T-cell (primary cell): ENCODE data around the gene TVP23A. TPM values are rescaled to one million over a fixed set of nuclear protein-coding genes. Genes with fewer than 3 reads are reported as not detected.

Source experiments
- ATAC-seq, 4 experiments: fragments of 200-7000 bp in 3 of 4; fragments of 150-1000 bp in 1 of 4; cut with Tn5 transposase; replicated peaks in 1 of 4; 1 replicate in 3 of 4; 2 replicates in 1 of 4; pipeline ENCODE4 v1.10.0; 2021; ENCODE audit warnings: moderate library complexity in 3 of 4, mild to moderate bottlenecking in 2 of 4, moderate number of reproducible peaks in 1 of 4
- CTCF ChIA-PET, 2 donors: fragments of 300-600 bp; sonication (Branson Sonifier 250); formaldehyde crosslinking; loops; one replicate each; lab custom pipeline; 2022; ENCODE audit warnings: antibody characterized with exemption in 2 of 2; lab: Charles Lee
- POLR2A ChIA-PET, 2 donors: fragments of 300-600 bp; sonication (Branson Sonifier 250); formaldehyde crosslinking; loops; one replicate each; lab custom pipeline; 2022; ENCODE audit warnings: antibody characterized with exemption in 2 of 2; lab: Charles Lee
- DNase-seq, 35 experiments: peaks; one replicate each; pipeline versions ENCODE4 v3.0.0 to v3.0.0-alpha.2; 2013 to 2023
- H3K27ac ChIP-seq: one replicate; pipeline ENCODE4 v1.5.1; 2013; ENCODE audit warnings: low read length
- H3K27me3 ChIP-seq, 2 experiments: replicated peaks in 1 of 2; 1 replicate in 1 of 2; 2 replicates in 1 of 2; pipeline versions ENCODE4 v1.6.1 to v1.7.0; 2013; ENCODE audit warnings: low read length in 1 of 2, mixed read lengths in 1 of 2; ENCODE audit not compliant: control insufficient read depth in 2 of 2, insufficient read depth in 2 of 2; ENCODE audit errors: extremely low read depth in 1 of 2
- H3K36me3 ChIP-seq, 2 donors: 1 replicate in 1 of 2; 2 replicates in 1 of 2; pipeline versions ENCODE4 v1.6.1 to v1.7.0; 2013; ENCODE audit warnings: low read length in 1 of 2; ENCODE audit not compliant: control insufficient read depth in 2 of 2, insufficient read depth in 1 of 2; ENCODE audit errors: extremely low read depth in 1 of 2
- H3K4me1 ChIP-seq, 2 experiments: 1 replicate in 1 of 2; 2 replicates in 1 of 2; pipeline versions ENCODE4 v1.6.1 to v1.7.0; 2013; ENCODE audit warnings: low read length in 2 of 2, mixed read lengths in 1 of 2; ENCODE audit not compliant: insufficient read depth in 2 of 2, control insufficient read depth in 1 of 2; ENCODE audit errors: extremely low read depth in 1 of 2
- H3K4me3 ChIP-seq, 2 donors: 1 replicate in 1 of 2; 2 replicates in 1 of 2; pipeline versions ENCODE4 v1.5.1 to v1.7.0; 2013; ENCODE audit warnings: mild to moderate bottlenecking in 2 of 2, low read length in 1 of 2, moderate library complexity in 1 of 2; ENCODE audit not compliant: control insufficient read depth in 1 of 2; ENCODE audit errors: extremely low read depth in 1 of 2
- H3K9me3 ChIP-seq: 2 replicates; pipeline ENCODE4 v1.7.0; 2013
- H3K27ac Mint-ChIP-seq, 2 donors: one replicate each; pipeline ENCODE4 v1.8.0; 2020 to 2021; ENCODE audit warnings: mild to moderate bottlenecking in 2 of 2, mixed read lengths in 2 of 2
- H3K27me3 Mint-ChIP-seq, 2 donors: one replicate each; pipeline ENCODE4 v1.8.0; 2021 to 2022; ENCODE audit warnings: mixed read lengths in 2 of 2
- H3K36me3 Mint-ChIP-seq: one replicate; pipeline ENCODE4 v1.8.0; 2021; ENCODE audit warnings: mixed read lengths
- H3K4me1 Mint-ChIP-seq, 3 donors: one replicate each; pipeline ENCODE4 v1.8.0; 2020 to 2022; ENCODE audit warnings: mixed read lengths in 3 of 3, mild to moderate bottlenecking in 1 of 3
- H3K4me3 Mint-ChIP-seq, 3 donors: one replicate each; pipeline ENCODE4 v1.8.0; 2020 to 2022; ENCODE audit warnings: mild to moderate bottlenecking in 3 of 3, mixed read lengths in 3 of 3, moderate library complexity in 3 of 3
- H3K9me3 Mint-ChIP-seq, 3 donors: one replicate each; pipeline ENCODE4 v1.8.0; 2020 to 2022; ENCODE audit warnings: mixed read lengths in 3 of 3
- WGBS: methylation state at CpG from one replicate; pipeline ENCODE4 v1.1.5; 2013; ENCODE audit warnings: missing lambda C conversion rate; ENCODE audit not compliant: insufficient coverage; 5-methylcytosine and 5-hydroxymethylcytosine counted together
- total RNA-seq, 35 experiments: library from RNA in 6 of 35; stranded (reverse) in 6 of 35; fragments of 120-200 nt in 1 of 35; gene quantifications; one replicate each; pipeline versions ENCODE4 v1.2.1 to v1.2.4 and lab custom pipeline; 2013 to 2026

The TVP23A gene
- total RNA-seq, 5 donors from 2014 or later (not counting 1 experiment from before 2014, with no cell fraction given): 0.13 to 0.50 TPM; not detected in 3

DNA sequence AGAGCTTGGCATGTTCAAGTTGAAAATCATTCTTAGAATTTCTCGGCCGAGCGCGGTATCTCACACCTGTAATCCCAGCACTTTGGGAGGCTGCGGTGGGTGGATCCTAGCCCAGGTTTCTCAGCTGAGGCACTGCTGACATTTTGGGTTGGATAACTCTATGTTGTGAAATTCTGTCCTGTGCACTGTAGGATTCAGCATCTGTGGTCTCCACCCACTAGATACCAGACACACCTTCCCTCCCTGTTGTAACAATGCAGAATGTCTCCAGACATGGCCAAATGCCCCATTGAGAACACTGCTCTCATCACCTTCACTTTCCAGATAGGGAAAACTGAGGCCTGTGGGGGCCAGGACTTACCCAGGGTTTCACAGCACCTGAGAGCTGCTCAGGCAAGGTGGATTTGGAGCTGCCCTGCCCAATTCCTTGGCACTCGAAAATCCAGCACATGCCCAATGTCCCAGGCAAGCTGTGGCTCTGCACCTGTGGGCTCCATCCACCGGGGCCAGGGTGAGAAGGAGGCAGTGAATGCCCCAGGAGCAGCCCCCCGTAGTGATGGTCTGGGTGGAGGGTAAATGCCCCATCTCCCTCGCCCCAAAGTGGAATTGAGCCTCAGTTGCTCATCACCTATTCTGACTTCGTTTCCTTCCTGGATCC is 20.2 kb upstream of the TVP23A start:
- Mint-ChIP-seq H3K27me3 (peaks cover 12 to 14% of the 10 kb centered on the region in 2 donors), H3K27ac (no peak overlapping the region), H3K4me1 (no peaks in the 10 kb centered on the region), H3K4me3 (no peak overlapping the region), H3K36me3 (no peaks in the 10 kb centered on the region), H3K9me3 (no peaks in the 10 kb centered on the region)
- Histone ChIP-seq H3K27ac (no peak overlapping the region), H3K4me3 (no peak overlapping the region), H3K36me3 (no peaks in the 10 kb centered on the region), H3K4me1 (no peaks in the 10 kb centered on the region), H3K27me3 (peaks cover 0 to 19% of the 10 kb centered on the region in 2 experiments), H3K9me3 (no peaks in the 10 kb centered on the region)
- CTCF ChIA-PET: no interaction called here
- ATAC-seq (no peak), DNase-seq (no peak)
- POLR2A ChIA-PET: no interaction called here
- WGBS: 91% methylated on average over 9 of the region's 10 CpGs

DNA sequence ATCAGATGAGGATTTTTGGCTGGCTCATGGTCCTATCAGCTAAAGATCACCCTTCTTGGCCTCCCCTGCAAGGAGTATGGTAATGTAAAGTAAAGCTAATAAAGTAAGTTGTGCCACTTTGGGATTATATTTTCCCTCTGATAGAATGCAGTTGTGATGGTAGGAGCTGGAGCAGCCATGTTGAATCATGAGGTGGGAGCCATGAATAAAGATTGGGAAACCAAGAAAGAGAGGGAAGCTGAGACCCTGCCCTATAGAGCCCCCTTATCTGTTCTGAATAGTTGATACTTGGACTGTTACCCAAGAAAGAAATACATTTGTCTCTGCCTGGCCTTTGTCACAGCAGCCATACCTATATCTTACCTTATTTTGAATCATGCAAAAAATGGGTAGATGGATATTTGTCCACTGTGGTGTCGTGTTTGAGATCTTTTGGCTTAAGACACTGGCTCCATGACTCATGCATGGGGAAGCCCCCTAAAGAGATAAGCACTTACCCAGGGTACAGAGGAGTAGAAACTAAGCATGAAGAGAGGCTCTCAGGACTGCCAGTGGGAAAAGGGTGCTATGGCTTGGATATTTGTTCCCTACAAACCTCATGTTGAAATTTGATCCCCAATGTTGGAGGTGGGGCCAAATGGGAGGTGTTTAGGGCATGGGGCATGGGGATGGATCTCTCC is 17.7 kb upstream of the TVP23A start:
- Mint-ChIP-seq H3K27ac (no peak overlapping the region), H3K4me1 (no peaks in the 10 kb centered on the region), H3K27me3 (peaks cover 9 to 14% of the 10 kb centered on the region in 2 donors), H3K36me3 (no peaks in the 10 kb centered on the region), H3K4me3 (no peak overlapping the region), H3K9me3 (no peaks in the 10 kb centered on the region)
- no peak for ATAC-seq
- ChIA-PET CTCF (no interaction called here), POLR2A (no interaction called here)
- DNase-seq: no peak
- Histone ChIP-seq H3K36me3 (no peaks in the 10 kb centered on the region), H3K27ac (no peak overlapping the region), H3K4me1 (no peaks in the 10 kb centered on the region), H3K4me3 (no peak overlapping the region), H3K9me3 (no peaks in the 10 kb centered on the region), H3K27me3 (peaks cover 0 to 19% of the 10 kb centered on the region in 2 experiments)
- WGBS: no CpG with 5 or more reads among the region's 1 CpG

GRCh38 chr16:10835281-10835931 is 16.8 kb upstream of the TVP23A start:
- 79% methylated on average over 3 of the region's 7 CpGs for WGBS
- peaks cover 9 to 10% of the 10 kb centered on the region in 2 donors for H3K27me3 Mint-ChIP-seq
- no peak overlapping the region for H3K27ac Mint-ChIP-seq
- CTCF ChIA-PET: no interaction called here
- Histone ChIP-seq H3K9me3 (no peaks in the 10 kb centered on the region), H3K4me1 (no peaks in the 10 kb centered on the region), H3K36me3 (no peaks in the 10 kb centered on the region), H3K27me3 (peaks cover 0 to 15% of the 10 kb centered on the region in 2 experiments), H3K27ac (no peak overlapping the region), H3K4me3 (no peak overlapping the region)
- no peaks in the 10 kb centered on the region for H3K36me3 Mint-ChIP-seq
- ATAC-seq (no peak), DNase-seq (no peak)
- H3K4me3 Mint-ChIP-seq: no peak overlapping the region
- no peaks in the 10 kb centered on the region for H3K4me1 Mint-ChIP-seq
- H3K9me3 Mint-ChIP-seq: no peaks in the 10 kb centered on the region
- POLR2A ChIA-PET: no interaction called here

GRCh38 chr16:10834766-10835165 is 16.2 kb upstream of the TVP23A start:
- H3K27ac ChIP-seq: no peak overlapping the region
- no CpG with 5 or more reads among the region's 1 CpG for WGBS
- CTCF ChIA-PET: no interaction called here

GRCh38 chr16:10834130-10834529 is 15.5 kb upstream of the TVP23A start:
- H3K27me3 Mint-ChIP-seq: peaks cover 9 to 10% of the 10 kb centered on the region in 2 donors
- 85% methylated on average over 10 of the region's 10 CpGs for WGBS

More at GRCh38 chr16:10834766-10835165, 16.2 kb upstream of the TVP23A start:
- H3K36me3 Mint-ChIP-seq: no peaks in the 10 kb centered on the region
- no peaks in the 10 kb centered on the region for H3K4me1 Mint-ChIP-seq
- Histone ChIP-seq H3K36me3 (no peaks in the 10 kb centered on the region), H3K27me3 (peaks cover 0 to 15% of the 10 kb centered on the region in 2 experiments), H3K9me3 (no peaks in the 10 kb centered on the region), H3K4me3 (no peak overlapping the region), H3K4me1 (no peaks in the 10 kb centered on the region)
- H3K4me3 Mint-ChIP-seq: no peak overlapping the region
- ATAC-seq: no peak
- peaks cover 9 to 10% of the 10 kb centered on the region in 2 donors for H3K27me3 Mint-ChIP-seq
- POLR2A ChIA-PET: no interaction called here
- DNase-seq: no peak
- H3K9me3 Mint-ChIP-seq: no peaks in the 10 kb centered on the region
- no peak overlapping the region for H3K27ac Mint-ChIP-seq

DNA sequence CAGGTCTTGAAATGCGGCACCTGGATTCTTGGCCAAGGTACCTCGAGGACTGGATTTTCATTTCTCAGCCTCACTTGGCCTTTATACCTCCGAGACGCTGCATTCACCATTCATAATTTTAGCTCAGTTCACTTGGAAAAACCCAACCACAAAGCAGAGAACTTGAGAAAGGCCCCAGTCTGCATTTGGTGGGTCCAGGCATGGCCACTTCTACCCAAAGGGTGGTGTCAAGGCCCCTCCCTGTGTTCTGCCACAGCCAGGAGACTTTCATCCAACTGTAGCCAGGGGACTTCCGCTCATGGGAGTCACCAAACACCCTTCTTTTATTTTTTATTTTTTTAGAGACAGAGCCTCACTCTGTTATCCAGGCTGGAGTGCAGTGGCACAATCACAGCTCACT is 14.7 kb upstream of the TVP23A start:
- Mint-ChIP-seq H3K4me3 (no peak overlapping the region), H3K36me3 (no peaks in the 10 kb centered on the region), H3K4me1 (no peaks in the 10 kb centered on the region), H3K27me3 (peaks cover 9 to 10% of the 10 kb centered on the region in 2 donors), H3K9me3 (no peaks in the 10 kb centered on the region), H3K27ac (no peak overlapping the region)
- H3K27me3 ChIP-seq: peaks cover 0 to 12% of the 10 kb centered on the region in 2 experiments
- DNase-seq (no peak), ATAC-seq (no peak)
- H3K27ac ChIP-seq: no peak overlapping the region
- WGBS: 82% methylated on average over 5 of the region's 5 CpGs
- H3K36me3 ChIP-seq: no peaks in the 10 kb centered on the region
- ChIA-PET CTCF (no interaction called here), POLR2A (no interaction called here)
- no peaks in the 10 kb centered on the region for H3K9me3 ChIP-seq
- H3K4me1 ChIP-seq: no peaks in the 10 kb centered on the region
- no peak overlapping the region for H3K4me3 ChIP-seq

More at GRCh38 chr16:10834130-10834529, 15.5 kb upstream of the TVP23A start:
- no peak overlapping the region for H3K27ac ChIP-seq
- POLR2A ChIA-PET: no interaction called here
- Mint-ChIP-seq H3K4me1 (no peaks in the 10 kb centered on the region), H3K9me3 (no peaks in the 10 kb centered on the region), H3K36me3 (no peaks in the 10 kb centered on the region), H3K4me3 (no peak overlapping the region), H3K27ac (no peak overlapping the region)
- ATAC-seq (no peak), DNase-seq (no peak)
- H3K27me3 ChIP-seq: peaks cover 0 to 15% of the 10 kb centered on the region in 2 experiments
- CTCF ChIA-PET: no interaction called here
- no peaks in the 10 kb centered on the region for H3K9me3 ChIP-seq
- no peaks in the 10 kb centered on the region for H3K4me1 ChIP-seq
- H3K36me3 ChIP-seq: no peaks in the 10 kb centered on the region
- no peak overlapping the region for H3K4me3 ChIP-seq
